Rectal smooth muscle tissue (tissue), 1 donor: ENCODE data around the gene NET1.
A peak's percentile ranks its signal among the peaks of the same experiment; 100 is the strongest.

Source experiments
- H3K27ac ChIP-seq: one replicate; pipeline ENCODE4 v1.7.0; 2013; ENCODE audit warnings: low read depth, low read length, inconsistent platforms
- H3K27me3 ChIP-seq: one replicate; pipeline ENCODE4 v1.7.0; 2013; ENCODE audit warnings: low read length; ENCODE audit not compliant: control insufficient read depth, insufficient read depth
- H3K36me3 ChIP-seq: one replicate; pipeline ENCODE4 v1.7.0; 2013; ENCODE audit warnings: low read length; ENCODE audit not compliant: control insufficient read depth, insufficient read depth
- H3K4me1 ChIP-seq: one replicate; pipeline ENCODE4 v1.7.0; 2013; ENCODE audit warnings: low read length; ENCODE audit not compliant: control insufficient read depth, insufficient read depth
- H3K4me3 ChIP-seq: one replicate; pipeline ENCODE4 v1.7.0; 2013; ENCODE audit warnings: low read length
- H3K9ac ChIP-seq: one replicate; pipeline ENCODE4 v1.7.0; 2013; ENCODE audit warnings: low read length

Gene NET1

GRCh38 chr10:5449227-5449626 is 36.9 kb downstream of the NET1 start:
- peaks cover 24% of the 10 kb centered on the region for H3K4me1 ChIP-seq
- H3K9ac ChIP-seq, result no peak overlapping the region
- peak overlapping the region; percentile 44 for H3K4me3 ChIP-seq
- peaks cover 15% of the 10 kb centered on the region for H3K36me3 ChIP-seq
- H3K27me3 ChIP-seq, result peaks cover 2% of the 10 kb centered on the region
- peak overlapping the region; percentile 44 for H3K27ac ChIP-seq

- H3K4me3 ChIP-seq, result peak overlapping the region; percentile 47
Observed at GRCh38 chr10:5449823-5450222, 37.5 kb downstream of the NET1 start.

GRCh38 chr10:5450605-5451384 is 38.4 kb downstream of the NET1 start:
- Histone ChIP-seq H3K36me3 (peaks cover 23% of the 10 kb centered on the region), H3K4me1 (peaks cover 24% of the 10 kb centered on the region), H3K27me3 (peaks cover 2% of the 10 kb centered on the region), H3K9ac (no peak overlapping the region), H3K4me3 (peak overlapping the region; percentile 19), H3K27ac (peak overlapping the region; percentile 56)

More at GRCh38 chr10:5449823-5450222, 37.5 kb downstream of the NET1 start:
- peak overlapping the region; percentile 44 for H3K27ac ChIP-seq
- peaks cover 2% of the 10 kb centered on the region for H3K27me3 ChIP-seq
- peaks cover 21% of the 10 kb centered on the region for H3K36me3 ChIP-seq
- no peak overlapping the region for H3K9ac ChIP-seq
- H3K4me1 ChIP-seq, result peaks cover 24% of the 10 kb centered on the region

GRCh38 chr10:5453749-5454489 is 41.6 kb downstream of the NET1 start:
- peaks cover 32% of the 10 kb centered on the region for H3K36me3 ChIP-seq

GRCh38 chr10:5456563-5456962 is 44.2 kb downstream of the NET1 start:
- Histone ChIP-seq H3K9ac (no peak overlapping the region), H3K36me3 (peaks cover 40% of the 10 kb centered on the region), H3K27ac (no peak overlapping the region), H3K27me3 (no peaks in the 10 kb centered on the region), H3K4me3 (no peak overlapping the region), H3K4me1 (peaks cover 12% of the 10 kb centered on the region)

More at GRCh38 chr10:5453749-5454489, 41.6 kb downstream of the NET1 start:
- H3K4me1 ChIP-seq, result peaks cover 20% of the 10 kb centered on the region
- H3K27ac ChIP-seq, result peak overlapping the region; percentile 73
- H3K27me3 ChIP-seq, result no peaks in the 10 kb centered on the region
- H3K9ac ChIP-seq, result no peak overlapping the region
- no peak overlapping the region for H3K4me3 ChIP-seq

- H3K4me3 ChIP-seq, result no peak overlapping the region
- H3K9ac ChIP-seq, result no peak overlapping the region
- no peak overlapping the region for H3K27ac ChIP-seq
- H3K36me3 ChIP-seq, result peaks cover 37% of the 10 kb centered on the region
- H3K27me3 ChIP-seq, result no peaks in the 10 kb centered on the region
- peaks cover 19% of the 10 kb centered on the region for H3K4me1 ChIP-seq
Observed at GRCh38 chr10:5457741-5458140, 45.4 kb downstream of the NET1 start.

- Histone ChIP-seq H3K9ac (no peak overlapping the region), H3K36me3 (peaks cover 32% of the 10 kb centered on the region), H3K27me3 (no peaks in the 10 kb centered on the region), H3K4me1 (peaks cover 14% of the 10 kb centered on the region), H3K4me3 (no peak overlapping the region), H3K27ac (no peak overlapping the region)
Observed at GRCh38 chr10:5458425-5458824, 46.1 kb downstream of the NET1 start.

- no peak overlapping the region for H3K9ac ChIP-seq
- no peak overlapping the region for H3K4me3 ChIP-seq
- H3K36me3 ChIP-seq, result peaks cover 26% of the 10 kb centered on the region
Observed at GRCh38 chr10:5458949-5459747, 46.8 kb downstream of the NET1 start.

GRCh38 chr10:5460468-5461202 is 48.3 kb downstream of the NET1 start:
- Histone ChIP-seq H3K27ac (no peak overlapping the region), H3K4me1 (peaks cover 10% of the 10 kb centered on the region), H3K4me3 (no peak overlapping the region), H3K36me3 (peaks cover 17% of the 10 kb centered on the region), H3K27me3 (no peaks in the 10 kb centered on the region), H3K9ac (no peak overlapping the region)

More at GRCh38 chr10:5458949-5459747, 46.8 kb downstream of the NET1 start:
- Histone ChIP-seq H3K4me1 (peaks cover 8% of the 10 kb centered on the region), H3K27me3 (no peaks in the 10 kb centered on the region), H3K27ac (no peak overlapping the region)

GRCh38 chr10:5461203-5461588 is 48.8 kb downstream of the NET1 start:
- H3K27me3 ChIP-seq, result no peaks in the 10 kb centered on the region
- no peak overlapping the region for H3K27ac ChIP-seq
- peaks cover 16% of the 10 kb centered on the region for H3K4me1 ChIP-seq
- H3K4me3 ChIP-seq, result no peak overlapping the region
- H3K9ac ChIP-seq, result no peak overlapping the region
- peaks cover 17% of the 10 kb centered on the region for H3K36me3 ChIP-seq

- H3K36me3 ChIP-seq, result peaks cover 13% of the 10 kb centered on the region
- no peak overlapping the region for H3K27ac ChIP-seq
- H3K4me3 ChIP-seq, result no peak overlapping the region
- no peaks in the 10 kb centered on the region for H3K27me3 ChIP-seq
- H3K4me1 ChIP-seq, result peaks cover 24% of the 10 kb centered on the region
- no peak overlapping the region for H3K9ac ChIP-seq
Observed at GRCh38 chr10:5461914-5462840, 49.8 kb downstream of the NET1 start.
